Dendritic cell treated with granulocyte-macrophage colony-stimulating factor and Interleukin-4, amounts not matched to agents 40 ng/mL and 50 ng/mL, for 4 days (primary cell): ENCODE results near the gene NFASC.
A peak's percentile ranks its signal among the peaks of the same experiment; 100 is the strongest.

ENCODE experiments used
- H3K27ac Mint-ChIP-seq: one replicate; pipeline ENCODE4 v1.8.0; 2022; ENCODE audit warnings: mild to moderate bottlenecking, mixed read lengths
- H3K27me3 Mint-ChIP-seq: one replicate; pipeline ENCODE4 v1.8.0; 2022; ENCODE audit warnings: mild to moderate bottlenecking, mixed read lengths
- H3K36me3 Mint-ChIP-seq: one replicate; pipeline ENCODE4 v1.8.0; 2022; ENCODE audit warnings: low read depth, mixed read lengths
- H3K4me1 Mint-ChIP-seq: one replicate; pipeline ENCODE4 v1.8.0; 2022; ENCODE audit warnings: low read depth, mixed read lengths
- H3K4me3 Mint-ChIP-seq: one replicate; pipeline ENCODE4 v1.8.0; 2022; ENCODE audit warnings: mild to moderate bottlenecking, moderate library complexity, mixed read lengths
- H3K9me3 Mint-ChIP-seq: one replicate; pipeline ENCODE4 v1.8.0; 2022; ENCODE audit warnings: mixed read lengths
- intact Hi-C: fragments of 100-400 bp; cut with micrococcal nuclease; formaldehyde crosslinking; loops from one replicate; pipeline ENCODE4 v1.15.0; 2022

The NFASC gene

DNA sequence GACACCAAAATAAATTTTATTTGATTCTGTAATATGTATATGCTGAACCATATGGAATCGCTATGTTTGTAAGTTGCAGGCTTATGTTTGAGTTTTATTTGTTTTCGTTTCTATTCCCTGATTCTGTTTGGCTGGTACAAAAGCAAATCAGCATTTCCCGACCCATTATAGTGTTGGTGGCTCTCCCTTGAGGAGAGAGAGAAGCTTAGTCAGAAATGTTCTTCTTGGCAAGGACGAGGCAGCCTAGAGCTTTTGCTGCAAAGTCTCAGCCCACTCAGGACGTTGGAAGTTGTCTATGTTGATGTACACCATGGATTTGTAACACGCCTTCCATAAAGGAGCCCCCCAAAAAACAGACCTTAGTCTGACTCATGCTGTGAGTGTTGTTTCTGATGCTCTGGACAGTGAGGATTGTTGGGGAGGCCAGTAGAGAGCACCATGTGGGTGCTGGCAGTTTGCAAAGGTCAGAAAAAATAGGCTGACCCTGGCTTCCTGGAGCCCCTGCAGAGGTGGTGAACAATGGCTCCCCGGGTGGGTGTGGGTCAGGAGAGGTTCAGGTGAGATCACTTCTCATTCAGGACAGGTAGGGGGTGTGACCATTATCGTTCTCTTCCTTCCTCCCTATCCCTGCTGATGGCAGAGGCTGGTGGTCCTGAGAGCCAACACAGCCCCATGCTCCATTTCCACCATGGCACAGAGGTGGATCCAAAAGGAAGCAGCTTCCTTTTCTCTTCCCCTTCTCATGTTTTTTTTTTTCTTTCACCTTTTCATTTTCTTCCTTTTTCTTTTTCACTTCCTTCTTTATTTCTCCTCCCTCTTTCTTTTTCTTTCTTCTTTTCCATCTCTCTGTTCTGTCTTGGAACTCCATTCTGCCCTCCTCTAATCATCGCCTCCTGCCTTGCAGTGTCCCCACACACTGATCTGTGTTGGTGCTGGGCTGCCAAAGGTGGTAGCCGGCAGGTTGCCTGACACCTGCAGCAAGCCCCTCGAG is 88.0 kb downstream of the NFASC start:
- Mint-ChIP-seq H3K4me1 (no peaks in the 10 kb centered on the region), H3K9me3 (no peaks in the 10 kb centered on the region), H3K27ac (no peak overlapping the region), H3K36me3 (no peaks in the 10 kb centered on the region), H3K27me3 (peaks cover 24% of the 10 kb centered on the region), H3K4me3 (no peak overlapping the region)
- intact Hi-C loops, result no loop called here

DNA sequence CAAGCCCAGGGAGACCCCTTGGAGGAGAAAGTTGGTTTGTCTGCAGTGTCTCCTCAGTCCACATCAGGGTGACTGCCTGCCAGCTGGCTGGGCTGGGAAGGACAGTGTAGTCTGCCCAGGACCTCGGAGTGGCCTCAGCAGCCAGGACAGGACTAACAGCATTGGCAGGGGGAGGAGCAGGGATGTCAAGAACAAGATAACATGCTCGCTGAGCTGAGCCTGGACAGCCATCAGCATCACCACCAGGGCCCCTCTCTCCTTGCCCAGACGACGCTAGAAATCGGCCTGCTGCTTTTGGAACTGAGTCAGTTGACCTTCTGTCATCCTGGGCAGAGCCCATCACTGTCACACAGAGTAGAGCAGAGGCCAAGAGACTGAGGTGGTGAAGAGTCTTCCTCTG is 88.7 kb downstream of the NFASC start:
- intact Hi-C loops, result no loop called here
- peaks cover 24% of the 10 kb centered on the region for H3K27me3 Mint-ChIP-seq
- no peak overlapping the region for H3K27ac Mint-ChIP-seq

DNA sequence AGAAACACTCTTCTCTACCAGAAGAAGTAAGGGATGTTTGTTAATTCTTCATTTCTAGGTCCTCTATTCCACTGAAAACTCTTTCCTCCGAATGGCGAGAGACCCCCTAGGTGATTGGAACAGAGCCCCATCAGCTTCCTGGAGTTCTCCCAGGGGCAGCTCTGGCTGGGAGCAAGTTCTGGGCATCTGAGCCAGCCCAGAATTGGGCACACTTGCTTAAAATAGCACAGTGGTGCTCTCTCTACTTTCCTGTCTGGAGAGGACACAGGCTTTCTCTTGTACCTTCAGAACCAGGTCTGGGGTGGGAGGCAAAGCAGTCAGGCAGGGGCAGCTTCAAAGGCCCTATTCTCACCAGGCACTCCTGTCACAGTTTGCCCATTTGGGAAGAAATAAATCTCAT is 89.2 kb downstream of the NFASC start:
- peaks cover 24% of the 10 kb centered on the region for H3K27me3 Mint-ChIP-seq
- H3K27ac Mint-ChIP-seq, result no peak overlapping the region
- H3K4me3 Mint-ChIP-seq, result no peak overlapping the region
- no peaks in the 10 kb centered on the region for H3K36me3 Mint-ChIP-seq
- H3K9me3 Mint-ChIP-seq, result no peaks in the 10 kb centered on the region
- no peaks in the 10 kb centered on the region for H3K4me1 Mint-ChIP-seq
- intact Hi-C loops, result no loop called here

More for the DNA sequence above, 88.7 kb downstream of the NFASC start:
- Mint-ChIP-seq H3K36me3 (no peaks in the 10 kb centered on the region), H3K4me3 (no peak overlapping the region), H3K4me1 (no peaks in the 10 kb centered on the region), H3K9me3 (no peaks in the 10 kb centered on the region)

DNA sequence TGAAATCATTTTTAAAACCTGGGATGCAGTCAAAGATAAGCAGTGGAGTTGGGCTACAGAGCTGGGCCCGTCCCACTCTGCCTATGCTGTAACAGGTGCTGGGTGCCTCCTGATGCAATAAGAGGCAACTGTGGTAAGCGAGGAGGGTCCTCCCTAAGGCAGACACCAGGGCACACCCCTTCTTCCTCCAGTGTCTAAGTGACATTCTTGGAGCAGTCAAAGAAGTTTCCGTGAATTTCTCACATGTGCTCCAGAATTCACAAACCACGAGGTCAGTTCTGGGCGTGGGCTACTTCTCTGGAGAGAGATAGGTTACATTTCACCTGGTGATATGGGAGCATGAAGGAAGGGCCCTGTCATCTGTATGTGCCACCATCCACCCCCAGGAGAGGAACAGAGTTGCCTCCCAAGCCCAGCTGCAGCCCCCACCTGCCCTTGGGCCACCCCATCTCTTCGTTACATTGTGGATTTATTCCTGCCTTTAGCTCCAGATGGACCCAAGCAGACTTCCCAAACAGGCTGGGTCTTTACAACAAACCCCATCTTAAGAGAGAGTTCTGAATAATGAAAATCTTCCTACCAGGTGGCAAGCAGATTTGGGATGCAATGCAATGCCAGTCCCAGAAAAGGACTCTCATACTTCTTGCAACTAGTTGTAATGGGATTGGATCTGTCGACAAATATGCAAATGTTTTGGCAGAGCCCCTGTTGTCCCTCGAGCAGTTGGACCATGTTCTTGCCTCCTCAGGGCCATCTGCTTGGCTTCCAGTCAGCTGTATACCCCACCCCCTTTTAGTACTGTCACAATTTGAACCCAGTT is 89.9 kb downstream of the NFASC start:
- intact Hi-C loops, result no loop called here
- Mint-ChIP-seq H3K9me3 (no peaks in the 10 kb centered on the region), H3K27me3 (peaks cover 24% of the 10 kb centered on the region)

DNA sequence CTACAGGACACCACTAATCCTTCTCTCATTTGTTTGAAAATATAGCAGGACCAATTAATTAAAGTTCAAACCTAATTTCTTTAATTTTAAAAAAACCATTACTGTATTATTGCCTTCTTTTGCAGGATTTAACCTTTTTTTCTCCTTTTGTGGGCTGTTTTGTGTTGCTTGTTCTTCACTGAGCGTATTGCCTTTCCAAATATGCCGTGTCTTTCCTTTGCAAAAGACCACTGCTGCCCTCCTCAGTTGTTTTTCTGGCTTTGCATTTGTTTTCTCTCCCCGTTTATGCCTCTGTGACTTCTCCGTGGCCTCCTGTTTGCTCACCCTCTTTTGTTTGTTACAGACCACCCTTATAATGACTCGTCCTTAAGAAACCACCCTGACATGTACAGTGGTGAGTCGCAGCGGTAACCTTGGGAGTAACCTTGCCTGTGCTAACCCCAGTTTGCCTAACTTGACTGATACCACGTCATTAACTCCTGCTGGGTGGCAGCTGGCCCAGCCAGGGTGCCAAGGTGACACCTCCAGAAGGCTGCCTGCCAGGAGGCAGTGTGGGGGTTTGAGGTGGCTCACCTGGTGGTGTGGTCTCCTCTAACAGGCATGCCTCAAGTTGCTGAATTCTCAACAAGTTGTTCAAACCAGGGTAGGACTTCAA is 91.2 kb downstream of the NFASC start:
- Mint-ChIP-seq H3K4me3 (no peak overlapping the region), H3K27me3 (peaks cover 19% of the 10 kb centered on the region), H3K4me1 (no peaks in the 10 kb centered on the region), H3K27ac (no peak overlapping the region), H3K36me3 (no peaks in the 10 kb centered on the region), H3K9me3 (no peaks in the 10 kb centered on the region)
- intact Hi-C loops, result no loop called here

More for the DNA sequence above, 89.9 kb downstream of the NFASC start:
- no peak overlapping the region for H3K27ac Mint-ChIP-seq
- no peak overlapping the region for H3K4me3 Mint-ChIP-seq
- H3K4me1 Mint-ChIP-seq, result no peaks in the 10 kb centered on the region
- no peaks in the 10 kb centered on the region for H3K36me3 Mint-ChIP-seq

DNA sequence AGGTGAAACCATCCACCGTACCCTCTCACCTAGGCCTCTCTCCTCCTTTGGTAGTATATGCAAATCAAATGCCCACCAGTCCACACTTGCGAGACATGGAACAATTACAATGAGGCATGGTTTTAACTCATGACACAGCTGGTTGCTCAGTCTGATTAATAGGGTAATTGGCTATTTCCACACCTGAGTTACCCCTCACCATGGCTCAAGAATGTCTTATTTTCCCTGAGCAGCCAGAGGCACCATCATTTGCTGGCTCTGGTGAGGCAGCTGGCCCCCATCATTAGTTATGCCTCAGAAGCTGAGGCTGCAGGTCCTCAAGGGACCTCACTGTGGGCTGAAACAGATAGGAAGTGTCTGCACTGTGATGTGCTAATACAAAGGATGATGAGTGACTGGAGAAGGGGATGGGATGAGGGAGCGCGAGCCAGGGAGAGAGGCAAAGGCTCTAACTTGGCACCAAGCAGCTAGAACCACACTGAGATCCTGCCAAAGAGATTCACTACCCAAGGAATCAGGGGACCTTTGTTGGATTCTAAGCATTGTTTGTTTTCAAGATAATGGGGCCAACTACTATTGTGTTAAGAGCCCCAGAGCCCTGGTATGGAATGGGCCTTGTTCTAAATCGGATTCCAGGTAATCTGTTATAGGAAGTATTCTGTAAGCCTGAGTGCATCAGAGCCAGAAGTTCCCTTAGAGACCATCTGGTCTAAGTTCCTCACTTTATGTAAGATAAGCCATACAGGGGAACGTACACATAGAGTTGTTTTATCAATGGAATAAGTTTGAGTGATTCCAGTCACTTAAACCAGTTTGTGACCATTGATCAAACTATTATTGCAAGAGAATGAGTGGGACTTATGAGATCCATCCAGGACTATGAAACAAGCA is 92.3 kb downstream of the NFASC start:
- H3K36me3 Mint-ChIP-seq, result no peaks in the 10 kb centered on the region
- intact Hi-C loops, result no loop called here
- H3K27me3 Mint-ChIP-seq, result peaks cover 25% of the 10 kb centered on the region
- H3K4me1 Mint-ChIP-seq, result no peaks in the 10 kb centered on the region
- H3K4me3 Mint-ChIP-seq, result no peak overlapping the region
- no peak overlapping the region for H3K27ac Mint-ChIP-seq
- no peaks in the 10 kb centered on the region for H3K9me3 Mint-ChIP-seq

DNA sequence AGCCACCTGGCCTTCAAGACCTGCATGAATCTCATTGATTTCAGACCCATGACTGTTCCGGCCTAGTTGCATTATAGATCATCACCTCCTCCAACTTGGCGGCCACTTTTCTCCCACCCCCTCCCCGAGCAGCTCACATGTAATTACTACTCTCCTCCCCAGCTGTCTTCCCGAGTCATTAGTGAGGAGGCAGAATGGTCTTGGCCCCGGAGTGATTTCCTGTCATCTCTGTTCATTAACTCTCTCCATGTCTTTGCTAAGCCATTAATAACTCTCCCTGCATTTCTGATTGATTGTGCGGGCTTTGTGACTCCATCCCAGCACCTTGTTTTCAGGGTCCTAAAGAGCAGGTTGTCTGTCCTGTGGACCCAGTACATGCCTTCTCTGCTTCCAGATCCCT is 96.8 kb downstream of the NFASC start:
- peaks cover 22% of the 10 kb centered on the region for H3K4me1 Mint-ChIP-seq
- intact Hi-C loops, result no loop called here
- no peak overlapping the region for H3K4me3 Mint-ChIP-seq
- H3K27ac Mint-ChIP-seq, result no peak overlapping the region
- H3K36me3 Mint-ChIP-seq, result no peaks in the 10 kb centered on the region
- peaks cover 14% of the 10 kb centered on the region for H3K27me3 Mint-ChIP-seq
- no peaks in the 10 kb centered on the region for H3K9me3 Mint-ChIP-seq

DNA sequence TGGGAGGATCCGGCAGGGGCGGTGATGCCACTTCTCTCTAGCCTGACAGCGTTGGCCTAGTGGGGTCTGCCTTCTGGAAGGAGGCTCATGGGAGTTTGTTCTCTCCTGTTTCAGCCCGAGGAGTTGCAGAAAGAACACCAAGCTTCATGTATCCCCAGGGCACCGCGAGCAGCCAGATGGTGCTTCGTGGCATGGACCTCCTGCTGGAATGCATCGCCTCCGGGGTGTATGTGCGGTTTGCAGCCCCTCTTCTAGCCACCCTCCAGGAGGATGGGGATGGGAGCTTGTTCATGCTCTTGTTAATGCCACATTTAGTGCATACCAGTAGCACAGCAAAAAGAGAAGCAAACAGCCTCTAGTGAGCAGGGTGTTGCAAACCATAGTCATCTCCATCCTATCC is 97.5 kb downstream of the NFASC start:
- H3K27me3 Mint-ChIP-seq, result peaks cover 14% of the 10 kb centered on the region
- peaks cover 27% of the 10 kb centered on the region for H3K4me1 Mint-ChIP-seq
- H3K27ac Mint-ChIP-seq, result no peak overlapping the region
- H3K4me3 Mint-ChIP-seq, result no peak overlapping the region
- no peaks in the 10 kb centered on the region for H3K9me3 Mint-ChIP-seq
- H3K36me3 Mint-ChIP-seq, result no peaks in the 10 kb centered on the region
- intact Hi-C loops, result no loop called here

DNA sequence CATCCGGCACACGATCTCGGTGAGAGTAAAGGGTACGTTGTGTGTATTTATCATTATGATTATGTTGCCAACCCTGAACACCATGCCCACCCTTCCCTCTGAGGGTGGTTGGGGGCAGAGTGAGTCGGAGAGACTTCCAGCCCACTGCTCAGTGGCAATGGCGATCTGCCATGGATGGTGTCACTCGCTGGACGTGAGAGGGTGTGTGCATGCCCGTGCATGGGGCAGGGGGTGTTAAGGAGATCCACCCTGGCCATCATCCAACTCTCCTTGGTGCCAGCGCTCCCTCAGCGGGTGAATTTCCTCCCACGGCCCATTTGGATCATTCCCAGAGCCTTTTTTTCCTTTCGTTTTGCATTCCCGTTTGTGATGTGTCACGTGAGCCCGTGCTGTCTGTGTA is 98.3 kb downstream of the NFASC start:
- H3K4me3 Mint-ChIP-seq, result no peak overlapping the region
- no peaks in the 10 kb centered on the region for H3K36me3 Mint-ChIP-seq
- H3K27me3 Mint-ChIP-seq, result peaks cover 22% of the 10 kb centered on the region
- H3K9me3 Mint-ChIP-seq, result no peaks in the 10 kb centered on the region
- peaks cover 32% of the 10 kb centered on the region for H3K4me1 Mint-ChIP-seq
- no peak overlapping the region for H3K27ac Mint-ChIP-seq
- intact Hi-C loops, result no loop called here

DNA sequence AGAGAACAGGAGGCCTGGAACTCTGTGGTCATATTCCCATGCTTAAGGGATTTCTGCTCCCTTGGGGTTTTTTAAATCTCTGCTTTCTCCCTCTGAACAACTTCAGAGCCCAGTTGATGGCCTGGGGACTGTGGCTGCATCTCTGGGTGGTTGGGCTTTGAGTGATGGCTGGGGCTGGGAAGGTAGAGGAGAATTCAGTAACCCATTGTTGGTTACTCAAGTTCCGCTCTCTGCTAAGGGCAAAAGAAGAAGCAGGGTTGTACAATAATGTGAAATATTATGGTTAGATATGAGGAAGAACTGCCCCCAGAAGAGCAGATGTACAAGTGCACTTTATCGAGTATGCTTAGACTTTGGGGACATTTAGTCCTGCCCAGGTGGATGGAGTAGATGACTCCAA is 100.3 kb downstream of the NFASC start:
- Mint-ChIP-seq H3K27ac (no peak overlapping the region), H3K4me3 (no peak overlapping the region), H3K4me1 (peaks cover 37% of the 10 kb centered on the region), H3K9me3 (no peaks in the 10 kb centered on the region), H3K36me3 (no peaks in the 10 kb centered on the region), H3K27me3 (peaks cover 26% of the 10 kb centered on the region)
- intact Hi-C loops, result no loop called here

DNA sequence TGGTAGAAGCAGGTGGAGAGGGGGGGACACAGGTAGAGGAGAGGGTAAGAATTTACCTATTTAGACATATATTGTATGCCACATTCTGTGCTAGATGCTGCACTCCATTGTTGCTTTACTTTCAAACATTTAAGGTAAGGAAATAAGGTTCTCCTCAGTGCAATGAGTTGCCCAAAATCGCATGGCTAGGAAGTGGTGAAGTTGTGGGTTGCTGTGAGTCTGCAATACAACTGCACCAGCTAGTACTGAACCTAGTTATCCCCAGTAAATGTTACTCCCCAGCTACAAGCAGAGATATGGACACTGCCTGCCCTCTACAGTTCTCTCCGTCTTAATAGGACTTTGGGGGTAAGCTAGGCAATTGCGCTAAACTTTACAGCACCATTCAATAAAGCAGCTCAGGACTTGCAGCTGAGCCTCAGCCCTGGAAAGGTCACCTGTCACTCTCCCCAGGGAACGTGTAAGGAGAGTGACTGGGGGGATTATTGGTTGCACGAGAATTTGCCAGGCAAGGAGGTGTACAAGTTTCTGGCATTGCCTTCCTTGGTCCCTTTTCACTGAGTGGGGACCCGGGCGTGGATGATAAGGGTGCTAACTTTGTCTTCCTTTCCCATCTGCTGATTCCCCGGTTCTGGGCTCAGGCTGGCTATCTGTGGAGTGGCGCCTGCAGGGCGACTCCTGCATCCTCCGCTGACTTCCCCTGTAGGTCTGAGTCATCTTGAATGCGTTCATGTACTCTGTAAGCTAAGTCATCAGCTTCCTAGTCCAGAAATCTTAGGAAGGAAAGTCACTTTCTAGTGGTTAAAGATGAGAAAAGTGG is 101.1 kb downstream of the NFASC start:
- peaks cover 25% of the 10 kb centered on the region for H3K27me3 Mint-ChIP-seq
- no peak overlapping the region for H3K4me3 Mint-ChIP-seq
- intact Hi-C loops, result no loop called here
- peaks cover 37% of the 10 kb centered on the region for H3K4me1 Mint-ChIP-seq
- no peaks in the 10 kb centered on the region for H3K36me3 Mint-ChIP-seq
- H3K27ac Mint-ChIP-seq, result peak overlapping the region; percentile 58
- no peaks in the 10 kb centered on the region for H3K9me3 Mint-ChIP-seq

DNA sequence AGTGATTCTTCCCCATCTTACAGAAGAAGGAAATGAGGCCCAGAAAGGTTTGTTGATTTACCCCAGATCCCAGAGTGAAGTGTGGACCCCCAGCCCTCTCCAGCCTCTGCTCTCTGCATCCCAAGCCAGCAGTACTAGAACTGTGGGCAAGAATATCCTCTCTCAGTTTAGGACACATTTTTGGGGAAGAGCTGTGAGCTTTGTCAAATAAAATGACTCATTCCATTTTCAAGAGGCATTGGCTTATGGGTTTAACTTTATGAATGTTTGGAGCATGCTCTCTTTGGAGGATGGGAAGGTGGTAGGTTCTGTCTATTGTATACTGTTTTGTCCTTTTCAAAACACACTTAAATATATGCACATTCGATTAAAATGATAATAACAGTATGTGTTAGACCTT is 101.8 kb downstream of the NFASC start:
- peaks cover 23% of the 10 kb centered on the region for H3K27me3 Mint-ChIP-seq

More for the DNA sequence above, 101.8 kb downstream of the NFASC start:
- H3K36me3 Mint-ChIP-seq, result no peaks in the 10 kb centered on the region
- peak overlapping the region; percentile 58 for H3K27ac Mint-ChIP-seq
- no peaks in the 10 kb centered on the region for H3K9me3 Mint-ChIP-seq
- no peak overlapping the region for H3K4me3 Mint-ChIP-seq
- H3K4me1 Mint-ChIP-seq, result peaks cover 37% of the 10 kb centered on the region
- intact Hi-C loops, result no loop called here
